Measurements from ENCODE around the gene RIN3.

The RIN3 gene, protein sequence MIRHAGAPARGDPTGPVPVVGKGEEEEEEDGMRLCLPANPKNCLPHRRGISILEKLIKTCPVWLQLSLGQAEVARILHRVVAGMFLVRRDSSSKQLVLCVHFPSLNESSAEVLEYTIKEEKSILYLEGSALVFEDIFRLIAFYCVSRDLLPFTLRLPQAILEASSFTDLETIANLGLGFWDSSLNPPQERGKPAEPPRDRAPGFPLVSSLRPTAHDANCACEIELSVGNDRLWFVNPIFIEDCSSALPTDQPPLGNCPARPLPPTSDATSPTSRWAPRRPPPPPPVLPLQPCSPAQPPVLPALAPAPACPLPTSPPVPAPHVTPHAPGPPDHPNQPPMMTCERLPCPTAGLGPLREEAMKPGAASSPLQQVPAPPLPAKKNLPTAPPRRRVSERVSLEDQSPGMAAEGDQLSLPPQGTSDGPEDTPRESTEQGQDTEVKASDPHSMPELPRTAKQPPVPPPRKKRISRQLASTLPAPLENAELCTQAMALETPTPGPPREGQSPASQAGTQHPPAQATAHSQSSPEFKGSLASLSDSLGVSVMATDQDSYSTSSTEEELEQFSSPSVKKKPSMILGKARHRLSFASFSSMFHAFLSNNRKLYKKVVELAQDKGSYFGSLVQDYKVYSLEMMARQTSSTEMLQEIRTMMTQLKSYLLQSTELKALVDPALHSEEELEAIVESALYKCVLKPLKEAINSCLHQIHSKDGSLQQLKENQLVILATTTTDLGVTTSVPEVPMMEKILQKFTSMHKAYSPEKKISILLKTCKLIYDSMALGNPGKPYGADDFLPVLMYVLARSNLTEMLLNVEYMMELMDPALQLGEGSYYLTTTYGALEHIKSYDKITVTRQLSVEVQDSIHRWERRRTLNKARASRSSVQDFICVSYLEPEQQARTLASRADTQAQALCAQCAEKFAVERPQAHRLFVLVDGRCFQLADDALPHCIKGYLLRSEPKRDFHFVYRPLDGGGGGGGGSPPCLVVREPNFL

DNA sequence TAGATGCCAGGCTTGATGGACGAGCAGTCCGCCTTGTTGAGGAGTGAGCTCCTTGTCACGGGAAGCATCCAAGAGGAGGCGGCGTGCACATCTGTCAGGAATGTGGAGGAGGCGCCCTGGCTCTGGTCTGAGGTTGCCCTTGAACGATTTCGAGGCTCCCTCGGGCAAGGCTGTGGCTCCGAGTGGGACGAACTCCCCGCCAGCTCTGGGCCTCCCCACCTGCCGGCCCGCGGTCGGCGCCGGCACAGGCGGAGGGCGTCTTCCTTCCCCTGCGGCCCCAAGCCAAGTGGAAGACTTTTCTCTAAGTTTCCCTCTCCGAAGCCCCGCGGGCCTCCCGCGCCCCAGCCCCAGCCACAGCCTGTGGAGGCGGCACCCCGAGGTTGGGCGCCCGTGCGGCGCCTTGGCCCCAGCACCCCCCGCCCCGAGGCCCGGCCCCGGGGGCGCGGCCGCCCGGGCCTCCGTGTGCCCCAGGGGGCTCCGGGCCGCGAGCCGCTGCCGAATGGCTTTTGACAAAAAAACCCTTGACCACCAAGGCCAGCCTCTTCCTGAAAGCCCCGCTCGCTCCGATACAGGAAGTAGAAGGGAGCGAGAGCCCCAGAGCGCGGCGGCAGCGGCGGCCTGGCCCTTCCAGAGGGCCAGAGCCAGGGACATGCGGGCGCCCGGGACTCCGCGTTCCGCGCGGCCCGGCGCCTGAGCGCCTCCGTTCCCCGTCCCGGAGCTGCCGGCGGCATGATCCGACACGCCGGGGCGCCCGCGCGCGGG, at the start of gene RIN3:
RIN3 (plus strand) TSS at position 578 of the 762 bp plus-strand sequence; CDS start at position 730, 152 bp downstream.
- in situ Hi-C loops (cut with MboI; ENCODE audit: low sequenced_read_pairs), result no loop called here

DNA sequence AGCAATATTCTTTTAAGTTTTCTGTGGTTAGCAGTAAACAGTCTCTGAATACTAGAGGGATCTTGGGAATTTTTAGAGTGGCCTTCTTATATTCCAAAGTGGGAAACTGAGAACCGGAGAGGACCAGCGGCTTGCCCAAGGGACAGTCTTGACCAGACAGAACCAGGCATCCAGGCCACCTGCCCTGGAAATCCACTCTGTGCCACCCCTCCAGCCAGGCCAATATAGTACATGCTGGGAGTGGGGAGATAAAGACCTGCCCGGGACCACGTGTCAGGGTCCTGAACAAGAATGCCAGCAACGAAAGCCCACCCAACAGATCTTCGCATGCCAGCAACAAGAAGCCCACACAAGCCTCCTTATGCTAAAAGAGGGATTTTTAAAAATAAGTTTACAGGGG, 49.4 kb upstream of the RIN3 start:
- in situ Hi-C loops (cut with MboI; ENCODE audit: low sequenced_read_pairs), result no loop called here

DNA sequence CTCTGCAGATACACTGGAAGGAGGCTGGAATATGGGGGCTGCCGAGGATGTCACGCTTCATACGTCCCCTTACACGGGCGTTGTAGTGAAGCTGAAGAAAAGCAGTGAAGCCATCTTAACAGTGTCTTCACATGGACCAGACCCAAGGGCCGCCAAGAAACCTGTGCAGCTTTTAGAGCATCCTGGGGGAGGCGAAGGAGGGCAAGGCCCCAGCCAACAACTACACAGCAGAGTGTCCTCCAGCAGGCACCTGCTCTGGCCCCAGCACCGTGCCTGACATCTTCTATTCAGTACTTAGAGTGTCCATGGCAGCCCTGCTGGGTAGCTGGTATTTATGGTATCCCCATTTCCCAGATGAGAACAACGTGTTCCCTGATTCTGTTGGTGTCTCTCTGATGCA, 48.9 kb upstream of the RIN3 start:
- in situ Hi-C loops (cut with MboI; ENCODE audit: low sequenced_read_pairs), result no loop called here

DNA sequence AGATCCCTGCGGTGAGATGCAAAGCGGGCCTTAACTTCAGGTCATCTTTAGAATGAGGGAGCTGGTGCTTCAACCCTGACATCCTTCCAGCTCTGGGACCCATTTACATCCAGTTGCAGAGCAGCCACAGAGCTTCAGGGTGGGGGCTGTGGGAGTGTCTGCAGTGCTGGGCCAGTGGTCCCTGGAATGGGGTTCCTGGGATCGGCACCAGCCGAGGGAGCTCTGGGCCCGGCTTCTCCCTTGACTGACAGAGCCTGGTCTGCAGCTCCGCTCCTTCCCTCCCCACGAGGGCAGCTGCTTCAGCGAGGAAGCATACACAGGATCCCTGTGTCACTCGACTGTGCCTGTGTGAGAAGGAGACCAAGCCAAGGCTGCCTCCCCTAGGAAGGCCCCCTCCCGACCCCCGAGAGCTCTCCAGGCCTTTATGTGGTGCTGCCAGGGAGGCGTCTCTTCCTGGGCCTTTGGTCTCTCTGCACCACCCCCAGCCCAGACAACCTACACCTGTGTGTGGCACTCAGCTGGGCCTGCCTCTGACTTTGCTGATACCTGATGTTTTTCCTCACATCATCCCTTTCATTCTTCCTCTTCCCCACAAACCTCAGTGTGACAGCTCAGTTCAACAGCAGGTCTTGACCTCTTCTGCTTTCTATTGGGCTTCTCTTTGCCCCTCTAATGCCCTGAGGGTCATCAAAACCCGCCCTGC, 48.1 kb upstream of the RIN3 start:
- in situ Hi-C loops (cut with MboI; ENCODE audit: low sequenced_read_pairs), result no loop called here

DNA sequence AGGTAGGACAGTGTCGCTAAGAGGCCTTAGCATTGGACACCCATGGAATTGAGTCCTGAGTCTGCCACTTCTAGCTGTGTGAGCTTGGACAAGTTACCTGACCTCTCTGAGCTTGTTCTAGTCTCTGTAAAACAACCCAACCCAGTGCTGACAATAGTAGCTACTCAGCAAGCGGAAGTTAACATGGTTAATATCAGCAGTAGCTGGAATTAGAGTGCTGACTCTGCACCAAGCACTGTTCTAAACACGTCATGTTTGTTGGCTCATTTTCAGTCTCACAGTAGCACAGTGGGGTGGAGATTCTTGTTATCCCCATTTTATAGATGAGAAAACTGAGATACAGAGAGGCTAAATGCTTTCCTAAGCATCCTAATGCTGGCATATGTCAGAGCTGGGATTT, 47.5 kb upstream of the RIN3 start:
- in situ Hi-C loops (cut with MboI; ENCODE audit: low sequenced_read_pairs), result no loop called here

DNA sequence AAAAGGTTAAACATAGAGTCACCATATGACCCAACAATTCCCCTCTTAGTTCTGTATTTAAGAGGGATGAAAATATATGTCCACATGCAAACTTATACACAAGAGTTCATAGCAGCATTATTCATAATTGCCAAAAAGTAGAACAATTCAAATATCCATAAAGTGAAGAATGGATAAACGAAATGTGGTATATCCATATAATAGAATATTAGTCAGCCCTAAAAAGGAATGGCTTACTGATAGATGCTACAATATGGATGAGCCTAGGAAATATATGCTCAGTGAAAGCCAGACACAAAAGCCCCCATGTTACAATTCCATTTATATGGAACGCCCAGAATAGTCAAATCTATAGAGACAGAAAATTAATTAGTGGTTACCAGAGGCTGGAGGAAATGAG, 44.1 kb upstream of the RIN3 start:
- in situ Hi-C loops (cut with MboI; ENCODE audit: low sequenced_read_pairs), result no loop called here

DNA sequence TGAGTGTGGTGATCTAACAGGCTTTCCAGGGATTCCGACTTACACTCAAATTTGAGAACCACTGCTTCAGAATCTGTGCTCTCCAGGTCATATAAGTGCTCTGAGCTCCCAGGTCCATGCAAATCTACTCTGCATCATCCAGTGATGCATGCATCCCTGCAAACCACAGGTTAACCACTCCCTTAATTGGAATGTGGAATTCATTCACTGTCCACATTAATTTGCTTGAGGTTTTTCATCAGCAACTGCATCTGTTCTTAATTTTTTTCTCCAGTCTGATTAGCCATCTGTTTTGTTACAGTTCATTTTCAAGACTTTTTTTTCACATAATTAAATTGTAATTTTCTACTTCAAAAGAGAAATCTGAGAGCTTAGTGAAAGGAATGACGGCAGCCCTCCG, 43.4 kb upstream of the RIN3 start:
- in situ Hi-C loops (cut with MboI; ENCODE audit: low sequenced_read_pairs), result no loop called here

DNA sequence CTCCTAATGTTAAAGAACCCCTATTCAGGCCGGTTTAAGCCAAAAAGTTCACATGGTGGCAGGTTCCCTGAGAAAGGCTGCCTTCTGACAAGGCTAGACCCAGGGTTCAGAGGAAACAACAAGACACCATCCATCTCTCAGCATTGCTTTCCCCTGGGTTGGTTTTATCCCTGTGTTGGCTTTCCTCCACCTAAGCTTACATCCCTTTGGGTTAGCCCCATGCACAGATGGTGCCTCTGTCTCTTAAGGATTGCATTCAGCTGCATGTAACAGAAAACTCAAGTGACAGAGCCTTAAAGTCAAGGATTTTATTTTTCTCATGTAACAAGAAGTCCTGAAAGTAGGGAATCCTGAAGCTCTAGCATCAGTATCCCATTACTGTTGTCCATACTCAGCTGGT, 42.8 kb upstream of the RIN3 start:
- in situ Hi-C loops (cut with MboI; ENCODE audit: low sequenced_read_pairs), result no loop called here

DNA sequence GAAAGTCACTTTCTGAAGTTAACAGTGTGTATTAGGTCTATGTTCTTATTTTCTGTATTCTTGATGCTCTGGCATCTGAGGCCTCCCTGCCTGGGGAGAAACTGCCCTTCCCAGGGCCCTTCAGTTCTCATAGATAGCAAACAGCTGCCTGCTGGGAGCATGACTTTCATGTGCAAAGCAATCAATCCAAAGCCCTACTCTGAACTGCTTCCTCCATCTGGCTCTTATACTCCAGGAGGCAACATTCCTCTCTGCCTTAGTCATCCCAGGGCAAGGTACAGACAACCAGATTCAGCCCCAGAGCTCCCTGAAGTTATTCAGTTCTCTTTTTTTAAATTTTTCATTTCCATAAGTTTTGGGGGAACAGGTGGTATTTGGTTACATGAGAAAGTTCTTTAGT, 41.7 kb upstream of the RIN3 start:
- in situ Hi-C loops (cut with MboI; ENCODE audit: low sequenced_read_pairs), result no loop called here

DNA sequence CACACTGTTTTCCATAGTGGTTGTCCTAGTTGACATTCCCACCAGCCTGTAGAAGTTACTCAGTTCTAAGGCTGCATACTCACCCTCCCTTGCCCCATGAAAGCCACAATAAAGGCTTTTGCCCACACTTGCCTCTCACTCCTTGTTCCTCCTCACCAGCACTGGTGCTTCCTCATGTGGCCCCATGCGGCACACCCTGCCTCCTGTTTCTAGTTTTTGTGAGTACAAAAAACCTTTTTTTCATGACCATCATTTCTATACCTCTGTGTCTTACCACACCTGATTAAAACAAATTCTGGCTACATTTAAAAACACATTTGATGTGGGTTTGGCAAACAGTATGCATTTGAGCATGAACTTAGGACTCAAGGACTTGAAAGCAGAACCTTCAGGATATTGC, 40.7 kb upstream of the RIN3 start:
- in situ Hi-C loops (cut with MboI; ENCODE audit: low sequenced_read_pairs), result no loop called here

DNA sequence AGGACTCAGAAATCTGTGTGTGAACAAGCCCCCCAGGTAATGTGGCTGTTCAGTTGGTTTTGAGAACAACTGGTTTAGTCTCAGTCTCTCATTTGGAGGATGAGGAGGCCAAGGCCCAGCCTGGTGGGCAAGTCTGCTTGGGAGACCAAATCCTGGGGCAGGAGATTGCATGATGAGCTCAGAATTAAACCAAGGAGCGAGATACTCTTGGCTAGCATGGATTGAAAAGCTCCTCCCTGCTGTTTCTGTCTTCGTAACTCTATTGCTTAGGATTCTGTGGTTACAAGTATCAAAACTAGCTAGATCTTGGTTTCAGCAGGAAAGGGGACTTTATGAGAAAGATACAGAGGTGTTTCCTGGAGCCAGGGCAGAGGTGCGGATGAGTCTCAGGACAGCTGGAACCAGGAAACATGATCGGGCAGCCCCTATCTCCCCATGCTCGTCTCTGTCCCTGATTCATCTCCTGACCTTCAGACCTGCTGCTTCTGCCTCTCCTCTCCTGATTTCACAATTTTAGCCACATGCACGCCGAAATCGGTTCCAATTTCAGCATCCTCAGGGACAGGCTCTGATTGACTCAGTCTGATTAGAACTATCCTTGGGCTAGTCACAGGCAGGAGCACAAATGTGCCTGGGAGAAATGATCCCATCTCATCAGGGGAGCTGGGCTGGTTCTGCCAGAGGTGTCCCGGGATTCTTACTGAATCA, 40.2 kb upstream of the RIN3 start:
- in situ Hi-C loops (cut with MboI; ENCODE audit: low sequenced_read_pairs), result no loop called here

DNA sequence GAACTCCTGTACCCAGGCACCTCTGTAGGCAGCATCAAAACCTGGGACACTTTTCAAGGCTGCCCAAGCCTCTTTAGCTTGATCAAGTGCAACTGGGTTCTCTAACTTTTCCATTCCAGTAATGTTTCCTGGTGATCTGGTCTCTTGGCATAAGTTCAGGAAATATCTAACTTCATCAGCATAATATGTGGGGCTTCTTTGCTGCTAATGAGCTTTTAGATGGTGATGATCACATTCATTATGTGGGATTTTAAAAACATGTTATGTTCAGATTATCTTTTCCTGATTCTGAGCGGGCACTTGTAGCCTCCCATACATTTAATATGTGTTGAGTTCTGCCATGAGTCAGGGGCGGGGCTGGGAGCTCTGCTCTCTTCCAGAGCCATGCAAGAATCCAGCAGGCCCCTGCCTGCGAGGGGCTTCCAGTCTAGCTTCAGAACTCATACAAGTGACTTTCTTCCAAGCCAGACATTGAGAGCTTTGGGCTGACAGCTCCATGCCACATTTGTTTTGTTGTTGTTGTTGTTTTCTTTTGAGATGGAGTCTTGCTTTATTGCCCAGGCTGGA, 39.5 kb upstream of the RIN3 start:
- in situ Hi-C loops (cut with MboI; ENCODE audit: low sequenced_read_pairs), result no loop called here

DNA sequence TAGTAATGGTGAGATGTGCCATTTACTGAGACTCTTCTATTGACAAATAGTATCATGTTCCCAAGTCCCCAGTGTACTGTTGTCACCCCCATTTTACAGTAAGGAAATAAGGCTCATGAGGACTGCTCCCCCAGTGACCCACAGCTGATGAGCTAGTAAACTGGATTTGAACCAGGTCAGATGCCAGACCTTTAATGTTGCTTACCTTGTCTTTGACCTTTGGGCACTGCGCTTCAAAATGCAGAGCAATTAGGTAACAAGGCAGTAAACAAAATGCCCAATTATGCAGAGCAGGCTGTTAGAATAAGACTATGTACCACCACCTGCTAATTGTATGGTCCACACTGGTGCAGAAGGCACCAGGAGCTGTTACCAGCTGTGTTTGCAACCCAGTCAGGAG, 38.5 kb upstream of the RIN3 start:
- in situ Hi-C loops (cut with MboI; ENCODE audit: low sequenced_read_pairs), result no loop called here

DNA sequence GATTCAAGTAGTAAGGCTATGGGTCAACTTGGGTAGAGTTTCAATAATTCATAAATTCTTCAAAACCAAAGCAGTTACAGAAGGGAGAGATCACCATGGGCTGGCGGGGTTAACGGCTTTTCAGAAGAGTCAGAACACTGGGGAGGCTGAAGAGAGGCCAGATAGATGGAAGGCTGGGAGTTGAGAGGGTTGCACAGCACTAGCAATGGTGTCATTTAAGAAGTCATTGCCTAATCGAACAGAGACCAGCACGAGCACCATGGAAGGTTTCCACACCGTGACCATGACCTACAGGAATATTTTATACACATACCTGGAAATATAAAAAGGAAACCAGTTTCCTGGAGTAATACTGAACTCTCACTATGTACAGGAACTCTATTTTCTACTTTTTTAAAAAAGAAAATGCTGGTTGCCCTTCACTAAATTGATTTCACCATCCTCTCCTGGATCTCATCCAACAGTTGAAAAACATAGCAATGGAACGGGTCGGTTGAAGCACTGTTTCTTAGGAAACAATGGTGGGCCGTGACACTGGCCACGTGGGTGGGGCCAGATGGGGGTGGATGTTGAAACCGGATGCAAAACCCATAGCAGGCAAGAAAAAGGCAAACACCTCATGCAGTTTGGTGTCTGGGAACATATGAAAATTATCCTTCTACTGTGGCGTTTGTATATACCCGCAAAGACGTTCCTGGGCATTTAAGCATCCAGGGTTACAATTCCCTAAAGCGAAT, 38.0 kb upstream of the RIN3 start:
- in situ Hi-C loops (cut with MboI; ENCODE audit: low sequenced_read_pairs), result no loop called here

DNA sequence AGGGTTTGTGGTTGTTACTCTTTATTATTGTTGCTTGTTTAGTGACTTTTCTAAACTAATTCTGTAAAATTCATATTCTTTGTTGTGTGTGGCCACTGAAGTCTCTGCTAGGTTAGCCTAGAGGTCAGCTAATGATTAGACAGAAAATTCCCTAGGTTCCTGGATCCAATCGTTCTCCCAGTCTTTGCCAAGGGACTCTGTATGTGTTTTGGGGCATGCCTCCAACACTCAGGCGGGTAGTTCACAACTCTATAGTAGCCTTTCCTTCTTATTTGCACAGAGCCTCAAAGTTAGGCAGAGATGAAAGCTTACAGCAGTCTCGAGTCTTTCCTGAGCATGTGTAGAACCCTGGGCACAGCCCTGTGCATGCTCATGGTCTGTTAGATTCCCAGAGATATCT, 32.7 kb upstream of the RIN3 start:
- in situ Hi-C loops (cut with MboI; ENCODE audit: low sequenced_read_pairs), result no loop called here

DNA sequence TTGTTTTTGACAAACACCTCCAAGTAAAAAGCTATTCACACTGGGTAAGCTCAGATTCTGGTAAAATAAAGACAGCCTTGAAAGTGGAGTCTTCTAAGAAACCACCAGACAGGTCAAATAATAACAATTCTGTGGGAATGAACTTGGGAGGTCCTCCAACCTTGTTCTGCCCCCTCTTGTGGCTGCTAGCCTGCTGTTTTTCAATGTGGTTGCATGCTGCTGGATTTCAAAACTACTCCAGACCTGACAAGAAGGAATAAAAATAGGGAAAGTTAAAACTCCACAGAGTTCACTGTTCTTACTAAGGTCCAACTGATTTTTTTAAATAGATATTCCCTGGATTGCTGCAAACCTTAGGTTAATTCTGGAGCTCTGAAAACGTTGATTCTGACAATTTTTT, 32.2 kb upstream of the RIN3 start:
- in situ Hi-C loops (cut with MboI; ENCODE audit: low sequenced_read_pairs), result no loop called here

DNA sequence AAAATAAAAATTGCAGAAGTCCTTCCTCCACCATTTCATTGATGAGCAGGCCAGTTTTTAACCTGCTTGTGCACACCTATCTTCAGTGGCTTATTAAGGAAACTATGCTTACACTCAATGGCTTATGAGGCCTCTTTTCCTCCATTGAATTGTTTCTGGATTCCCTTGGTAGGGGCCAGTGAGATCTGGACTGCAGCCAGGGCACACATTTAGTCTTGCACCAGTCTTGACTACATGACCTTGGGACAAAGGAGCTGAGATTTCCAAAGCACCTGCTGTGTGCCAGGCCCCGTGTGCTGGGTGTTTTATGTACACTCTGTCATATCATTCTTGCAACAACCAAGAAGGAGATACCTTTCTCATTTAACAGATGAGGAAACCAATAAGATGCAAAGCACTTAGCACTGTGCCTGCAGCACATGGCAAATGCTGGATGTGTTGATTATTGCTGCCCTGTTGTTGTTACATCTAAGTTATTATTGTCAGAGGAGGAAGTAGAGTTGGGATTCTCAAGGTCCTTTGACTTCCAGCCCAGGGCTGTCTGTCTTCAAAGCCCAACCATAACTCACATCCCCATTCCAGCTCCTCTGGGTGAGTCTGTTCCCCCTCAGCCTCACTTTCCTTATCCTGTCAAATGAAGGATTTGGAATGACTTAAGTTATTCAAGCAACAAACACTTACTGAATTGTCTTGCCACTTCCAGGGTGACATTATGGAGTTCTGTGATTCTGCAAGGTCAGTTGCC, 31.6 kb upstream of the RIN3 start:
- in situ Hi-C loops (cut with MboI; ENCODE audit: low sequenced_read_pairs), result no loop called here

DNA sequence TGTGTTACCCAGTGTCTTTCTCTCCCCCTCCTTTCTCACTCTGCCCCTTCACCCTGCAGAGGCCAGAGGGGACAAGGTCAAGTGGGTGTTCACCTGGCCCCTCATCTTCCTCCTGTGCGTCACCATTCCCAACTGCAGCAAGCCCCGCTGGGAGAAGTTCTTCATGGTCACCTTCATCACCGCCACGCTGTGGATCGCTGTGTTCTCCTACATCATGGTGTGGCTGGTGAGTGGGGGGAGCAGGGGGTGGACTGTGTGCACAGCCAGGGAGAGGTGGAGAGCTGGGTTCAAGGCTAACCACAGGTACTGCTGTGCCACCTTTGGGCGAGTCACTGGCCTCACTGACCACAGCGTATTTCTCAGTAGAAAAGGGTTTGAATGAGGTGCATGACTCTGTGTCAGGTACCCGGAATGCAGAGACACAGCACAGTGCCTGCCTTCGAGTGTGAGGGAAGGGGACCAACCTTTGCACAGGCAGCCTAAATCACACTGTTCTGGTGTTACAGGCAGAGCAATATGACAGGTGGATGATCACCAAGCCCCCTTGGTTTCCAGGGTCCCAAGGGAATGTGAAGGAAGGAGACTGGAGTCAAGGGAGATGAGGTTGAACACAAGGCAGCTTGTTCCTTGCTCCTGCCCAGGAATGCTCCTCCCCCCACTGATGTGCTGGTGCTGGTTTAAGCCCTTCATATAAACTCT, 30.8 kb upstream of the RIN3 start:
- in situ Hi-C loops (cut with MboI; ENCODE audit: low sequenced_read_pairs), result no loop called here

All from HL-60/S4 treated with phorbol 12-myristate 13-acetate at 8.2 ng/mL for 4 days and 3 days (cell line).